ENCODE measurements around the gene CCDC142.

CCDC142 gene

DNA sequence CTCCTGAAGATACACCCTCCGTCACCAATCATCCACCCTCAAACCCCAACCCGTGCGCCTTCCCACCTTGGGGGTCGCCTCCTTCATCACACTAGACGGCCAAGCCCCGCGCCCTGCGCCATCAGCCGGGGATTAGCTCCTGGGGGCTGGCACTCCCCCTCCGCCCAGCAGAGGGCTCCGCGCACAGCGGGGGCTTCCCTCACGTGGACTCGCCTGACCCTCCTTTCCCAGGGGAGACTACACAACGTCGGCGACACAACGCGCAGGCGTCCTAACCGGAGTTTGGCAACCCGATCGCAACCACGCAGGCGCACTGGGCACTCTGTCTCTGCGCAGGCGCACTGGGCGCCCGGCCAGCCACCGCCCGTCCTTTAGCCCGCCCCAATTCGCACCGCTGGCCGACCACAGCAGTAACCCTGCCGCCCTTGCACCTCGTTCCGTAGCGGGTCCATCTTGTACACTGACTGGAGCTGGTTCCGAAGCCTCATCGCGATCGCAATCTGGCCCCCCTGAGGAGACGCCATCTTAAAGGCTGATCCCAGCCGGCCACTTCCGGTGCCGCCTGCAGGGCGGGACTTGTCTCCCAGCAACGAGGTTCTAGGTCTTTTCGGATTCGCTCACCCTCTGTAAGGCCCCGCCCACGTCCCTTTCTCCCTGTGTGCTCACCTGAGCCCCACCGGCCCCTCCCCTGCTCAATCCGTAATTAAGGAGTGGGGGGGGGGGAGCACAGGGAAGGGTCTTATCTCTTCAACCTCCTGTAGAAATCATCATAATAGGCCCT is 24.5 kb upstream of the CCDC142 start, which contains the start of gene PCGF1:
Gene PCGF1 (minus strand): TSS at position 551 of the 781 bp plus-strand sequence. CDS start 27 bp downstream, at position 524.
- peaks cover 0 to 43% of the 10 kb centered on the region in 2 donors for H3K27me3 ChIP-seq

DNA sequence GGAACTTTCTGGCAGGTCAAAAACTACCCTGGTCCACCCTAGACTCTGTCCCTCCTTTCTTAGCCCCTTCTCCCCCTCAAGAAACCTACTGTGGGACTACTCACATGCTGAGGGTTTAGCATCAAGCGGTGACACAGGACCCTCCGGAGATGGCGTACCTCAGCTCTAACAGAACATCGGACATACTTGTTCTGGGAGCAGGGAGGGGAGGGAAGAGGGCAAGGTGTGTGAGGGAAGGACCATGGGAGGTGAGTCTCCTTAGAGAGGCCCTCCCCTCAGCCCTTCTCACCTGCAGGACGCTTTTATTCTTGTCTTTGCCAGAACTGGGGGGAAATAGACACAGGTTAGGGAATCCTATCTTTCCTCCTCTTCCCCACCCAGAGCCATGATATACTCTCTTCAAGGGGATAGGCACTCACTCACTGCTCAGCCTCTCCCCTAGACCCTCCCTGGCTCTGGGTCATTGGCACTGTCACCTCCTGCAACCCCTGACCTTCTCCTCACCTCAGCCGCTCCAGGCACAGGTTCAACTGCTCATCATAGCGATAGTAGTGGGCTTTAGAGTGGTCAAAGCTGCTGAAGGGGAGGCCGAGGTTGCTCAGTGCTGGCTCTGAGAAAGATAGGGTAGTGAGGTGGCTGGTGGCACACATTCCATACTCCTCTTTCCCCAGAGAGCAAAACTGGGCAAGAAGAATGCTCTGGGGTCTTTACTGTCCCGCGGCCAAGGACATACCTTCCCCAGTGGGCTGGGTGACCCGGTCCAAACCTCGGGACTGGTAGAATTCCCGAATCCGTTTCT is 22.8 kb upstream of the CCDC142 start:
- intact Hi-C loops (cut with DNase I; ENCODE audit: low total_unique reads) = no loop called here
- Histone ChIP-seq H3K27me3 (peaks cover 0 to 43% of the 10 kb centered on the region in 2 donors), H3K36me3 (peaks cover 13 to 24% (median 13%) of the 10 kb centered on the region in 3 donors), H3K4me3 (no peak overlapping the region), H3K9me3 (no peaks in the 10 kb centered on the region), H3K4me1 (peaks cover 0 to 45% (median 30%) of the 10 kb centered on the region in 4 donors), H3K27ac (no peak overlapping the region)
- TF ChIP-seq, protein P1, sequence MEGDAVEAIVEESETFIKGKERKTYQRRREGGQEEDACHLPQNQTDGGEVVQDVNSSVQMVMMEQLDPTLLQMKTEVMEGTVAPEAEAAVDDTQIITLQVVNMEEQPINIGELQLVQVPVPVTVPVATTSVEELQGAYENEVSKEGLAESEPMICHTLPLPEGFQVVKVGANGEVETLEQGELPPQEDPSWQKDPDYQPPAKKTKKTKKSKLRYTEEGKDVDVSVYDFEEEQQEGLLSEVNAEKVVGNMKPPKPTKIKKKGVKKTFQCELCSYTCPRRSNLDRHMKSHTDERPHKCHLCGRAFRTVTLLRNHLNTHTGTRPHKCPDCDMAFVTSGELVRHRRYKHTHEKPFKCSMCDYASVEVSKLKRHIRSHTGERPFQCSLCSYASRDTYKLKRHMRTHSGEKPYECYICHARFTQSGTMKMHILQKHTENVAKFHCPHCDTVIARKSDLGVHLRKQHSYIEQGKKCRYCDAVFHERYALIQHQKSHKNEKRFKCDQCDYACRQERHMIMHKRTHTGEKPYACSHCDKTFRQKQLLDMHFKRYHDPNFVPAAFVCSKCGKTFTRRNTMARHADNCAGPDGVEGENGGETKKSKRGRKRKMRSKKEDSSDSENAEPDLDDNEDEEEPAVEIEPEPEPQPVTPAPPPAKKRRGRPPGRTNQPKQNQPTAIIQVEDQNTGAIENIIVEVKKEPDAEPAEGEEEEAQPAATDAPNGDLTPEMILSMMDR (IDR thresholded peaks at IDR 0.05) = no peak
- no peak for DNase-seq

More for the DNA sequence above, 24.5 kb upstream of the CCDC142 start, which contains the start of gene PCGF1:
- TF ChIP-seq, protein P1 (IDR thresholded peaks at IDR 0.05) = peak in 1 of 2 experiments; percentile 10
- intact Hi-C loops (cut with DNase I; ENCODE audit: low total_unique reads) = no loop called here
- Histone ChIP-seq H3K4me1 (peaks cover 0 to 44% (median 30%) of the 10 kb centered on the region in 4 donors), H3K27ac (peak within 1 kb of the TSS; percentile 94 to 97), H3K36me3 (peaks cover 13 to 24% (median 13%) of the 10 kb centered on the region in 3 donors), H3K9me3 (no peaks in the 10 kb centered on the region), H3K4me3 (peak within 1 kb of the TSS; percentile 66 to 80)
- DNase-seq = peak; percentile 99 to 100

DNA sequence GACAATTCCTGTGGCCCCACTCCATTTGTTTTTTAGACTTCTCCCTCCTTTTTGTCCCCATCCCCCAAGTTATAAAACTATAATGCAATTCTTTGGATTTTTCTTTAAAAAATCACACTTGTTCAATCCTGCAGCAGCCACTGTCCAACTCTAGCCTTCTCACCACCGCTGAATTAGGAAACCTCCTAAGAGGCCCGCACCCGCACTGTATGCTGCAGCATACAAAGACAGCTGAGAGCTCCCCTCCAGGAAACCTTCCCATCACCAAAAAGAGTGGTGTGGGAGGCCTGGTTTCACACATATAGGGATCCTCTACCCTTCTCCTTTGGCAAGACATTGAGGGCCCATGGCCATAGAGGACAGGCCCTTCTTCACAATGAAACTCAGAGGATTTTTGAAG is 21.8 kb upstream of the CCDC142 start:
- peaks cover 0 to 47% (median 33%) of the 10 kb centered on the region in 4 donors for H3K4me1 ChIP-seq
- H3K36me3 ChIP-seq = peaks cover 13 to 24% (median 13%) of the 10 kb centered on the region in 3 donors
- no peaks in the 10 kb centered on the region for H3K9me3 ChIP-seq
- H3K27me3 ChIP-seq = peaks cover 0 to 44% of the 10 kb centered on the region in 2 donors
- no peak overlapping the region for H3K27ac ChIP-seq
- intact Hi-C loops (cut with DNase I; ENCODE audit: low total_unique reads) = no loop called here
- TF ChIP-seq, protein P1 (IDR thresholded peaks at IDR 0.05) = no peak
- H3K4me3 ChIP-seq = no peak overlapping the region
- no peak for DNase-seq

DNA sequence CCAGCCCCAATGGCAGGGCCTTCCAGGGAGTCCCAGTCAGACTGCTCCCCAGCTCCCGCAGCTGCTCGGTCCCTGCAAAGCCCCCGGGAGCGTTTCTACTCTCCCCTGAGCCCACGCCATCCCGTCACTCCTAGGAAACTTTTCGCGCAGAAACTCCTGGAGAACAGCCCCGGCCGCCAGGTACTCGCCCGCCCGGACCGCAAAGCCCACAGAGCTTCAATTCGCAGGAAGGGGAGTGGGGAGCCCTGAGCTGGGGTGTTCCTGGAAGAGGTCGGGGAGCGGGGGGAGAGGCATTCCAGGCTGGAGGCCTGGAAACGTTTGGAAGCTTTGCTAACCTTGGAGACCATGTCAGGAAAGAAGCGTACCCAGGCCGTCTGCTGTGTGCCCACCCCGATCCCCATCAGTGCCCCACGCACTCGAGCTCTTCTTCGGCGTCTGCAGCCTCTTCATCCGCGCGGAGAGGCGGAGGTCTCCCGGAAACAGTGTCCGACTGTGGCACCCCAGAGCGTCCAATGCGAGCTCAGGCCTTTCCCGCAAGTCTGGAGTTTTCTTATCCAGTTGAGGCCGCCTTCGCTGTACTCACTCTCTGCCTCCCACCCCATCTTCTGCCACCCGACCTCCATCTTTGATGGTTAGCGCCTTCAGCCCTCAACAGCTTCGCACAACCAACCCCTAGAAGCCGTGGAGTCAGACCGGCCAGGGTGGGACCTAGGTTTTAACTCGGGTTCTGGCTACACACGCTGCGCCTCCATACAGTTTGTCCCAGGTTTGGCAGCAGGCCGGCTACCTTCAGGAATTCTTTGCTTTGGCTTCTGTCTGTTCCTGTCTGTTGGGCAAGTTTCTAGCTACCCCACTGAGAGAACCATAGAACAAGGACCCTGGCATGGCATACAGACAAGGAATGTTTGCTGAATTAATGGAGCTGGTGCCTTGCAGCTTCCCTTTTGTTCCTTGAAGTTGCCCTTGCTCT is 21.0 kb upstream of the CCDC142 start:
- TF ChIP-seq, protein P1 (IDR thresholded peaks at IDR 0.05) = no peak
- peak overlapping the region; percentile 43 to 61 for H3K4me3 ChIP-seq
- intact Hi-C loops (cut with DNase I; ENCODE audit: low total_unique reads) = no loop called here
- peaks cover 13 to 24% (median 13%) of the 10 kb centered on the region in 3 donors for H3K36me3 ChIP-seq
- no peak for DNase-seq
- peaks cover 0 to 55% (median 41%) of the 10 kb centered on the region in 4 donors for H3K4me1 ChIP-seq
- H3K27me3 ChIP-seq = peaks cover 0 to 52% of the 10 kb centered on the region in 2 donors
- peak overlapping the region; percentile 24 to 43 for H3K27ac ChIP-seq
- no peaks in the 10 kb centered on the region for H3K9me3 ChIP-seq

Measured in tibial artery (tissue), 4 donors.